Fibroblast of skin of abdomen (primary cell): Measurements from ENCODE around the gene NAPB.

Experiments used
- DNase-seq: peaks from one replicate; pipeline ENCODE4 v3.0.0-alpha.2; 2013

Gene NAPB

GRCh38 chr20:23344336-23344735 lies 77.0 kb downstream of the NAPB start:
- no peak for DNase-seq

GRCh38 chr20:23343590-23343989 lies 77.7 kb downstream of the NAPB start:
- DNase-seq, result no peak

DNA sequence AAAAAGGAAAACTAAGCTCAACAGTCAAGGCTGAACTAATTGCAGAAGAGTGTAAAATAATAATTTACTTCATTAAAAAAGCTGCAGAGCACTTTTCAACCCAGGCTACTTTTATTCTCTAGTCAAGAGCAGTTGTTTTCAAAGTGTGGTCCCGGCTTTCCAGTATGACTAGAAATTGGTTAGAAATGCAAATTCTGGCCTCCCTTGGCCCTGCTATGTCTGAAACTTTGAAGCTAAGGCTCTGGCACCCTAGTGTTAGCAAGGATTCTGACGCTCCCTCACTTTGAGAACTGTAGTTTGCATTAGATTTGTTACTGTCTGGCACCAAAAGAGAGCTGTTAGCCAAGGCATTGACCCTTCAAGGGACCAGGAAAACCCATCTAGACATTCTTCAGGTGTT lies 80.2 kb downstream of the NAPB start:
- DNase-seq, result no peak

- peak; percentile 62 for DNase-seq
These were observed 80.8 kb downstream of the NAPB start for GRCh38 chr20:23340524-23340923.

- DNase-seq, result no peak
These were observed 81.3 kb downstream of the NAPB start for GRCh38 chr20:23339986-23340385.

DNA sequence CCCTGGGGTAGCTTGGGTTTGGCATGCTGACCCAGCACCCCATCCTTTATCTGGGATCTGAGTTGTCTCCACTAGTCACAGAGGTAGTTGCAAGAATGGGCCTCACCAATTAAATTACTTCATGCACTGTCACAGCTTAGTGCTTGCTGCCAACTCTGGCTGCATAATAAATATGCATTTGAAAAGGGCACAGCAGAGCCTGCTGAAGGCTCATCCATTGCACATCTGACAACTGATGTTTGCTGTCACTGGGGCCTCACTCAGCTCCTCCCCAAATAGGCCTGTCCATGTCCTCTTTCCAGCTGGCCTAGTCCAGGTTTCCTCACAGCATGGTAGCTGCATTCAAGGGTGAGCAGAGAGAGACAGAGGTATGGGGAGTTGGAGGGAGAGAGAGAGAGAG lies 84.0 kb downstream of the NAPB start:
- no peak for DNase-seq

DNA sequence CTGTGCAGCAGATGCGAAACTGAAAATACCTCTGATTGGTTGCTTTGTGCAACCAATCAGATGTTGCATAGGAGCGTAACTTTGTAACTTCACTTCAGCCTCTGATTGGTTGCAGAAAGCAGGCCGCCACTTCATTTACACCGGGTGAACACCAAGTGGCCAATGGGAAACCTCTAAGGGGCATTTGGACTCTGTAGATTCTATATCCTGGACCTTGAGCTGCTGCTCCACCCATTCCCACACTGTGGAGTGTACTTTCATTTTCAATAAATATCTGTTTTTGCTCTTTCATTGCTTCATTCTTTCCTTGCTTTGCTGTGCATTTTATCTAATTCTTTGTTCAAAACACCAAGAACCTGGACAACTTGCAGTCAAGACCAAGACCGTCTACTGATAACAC lies 84.8 kb downstream of the NAPB start:
- DNase-seq, result no peak

GRCh38 chr20:23335521-23335920 lies 85.8 kb downstream of the NAPB start:
- DNase-seq, result no peak

GRCh38 chr20:23334111-23334510 lies 87.2 kb downstream of the NAPB start:
- no peak for DNase-seq

GRCh38 chr20:23332467-23332866 lies 88.8 kb downstream of the NAPB start:
- DNase-seq, result no peak

GRCh38 chr20:23331450-23332350 lies 89.6 kb downstream of the NAPB start:
- peak; percentile 9 for DNase-seq

- DNase-seq, result no peak
These were observed 93.5 kb downstream of the NAPB start for GRCh38 chr20:23327617-23328333.

DNA sequence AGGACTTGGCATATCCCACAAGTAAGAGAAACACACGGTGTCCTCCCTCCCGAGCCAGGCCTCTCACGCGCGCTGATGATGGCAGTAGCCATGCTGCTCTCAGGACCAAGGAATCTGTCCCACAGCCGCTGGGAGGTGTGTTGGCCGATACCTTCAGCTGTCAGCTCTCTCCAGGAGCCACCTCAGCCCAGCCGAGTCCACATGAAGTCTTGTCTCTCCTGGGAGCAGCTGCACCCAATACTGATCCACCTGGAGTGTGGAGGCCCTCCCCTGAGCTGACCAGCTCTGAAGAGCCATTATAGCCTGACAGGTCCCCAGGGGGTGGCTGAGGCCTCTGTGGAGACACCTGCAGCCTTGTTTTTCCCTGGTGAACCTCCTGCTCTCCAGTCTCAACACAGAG lies 94.5 kb downstream of the NAPB start:
- DNase-seq, result no peak

GRCh38 chr20:23325107-23325506 lies 96.2 kb downstream of the NAPB start:
- DNase-seq, result no peak
